K562 (cell line): ENCODE measurements around the gene AHCYL1. TPM values are rescaled to one million over a fixed set of nuclear protein-coding genes. Genes with fewer than 3 reads are reported as not detected.
A peak's percentile ranks its signal among the peaks of the same experiment; 100 is the strongest.

ENCODE experiments used
- DLX4 ChIP-seq: fragments of 250-450 bp; sonication (Bioruptor Pico); IDR thresholded peaks from 2 replicates; pipeline ENCODE4 v1.6.1; 2021; ENCODE audit warnings: mild to moderate bottlenecking
- L3MBTL2 ChIP-seq: fragments of 450-650 bp; IDR thresholded peaks from 2 replicates; pipeline ENCODE4 v1.6.1; 2016; ENCODE audit warnings: mild to moderate bottlenecking, moderate library complexity
- MNT ChIP-seq, 2 experiments: fragments of 450-650 bp; conservative IDR thresholded peaks; 2 replicates each; pipeline ENCODE4 v1.6.1; 2017; ENCODE audit warnings: mild to moderate bottlenecking in 2 of 2, moderate library complexity in 2 of 2
- NR2C2 ChIP-seq, 2 experiments: fragments of 200-800 bp in 1 of 2; sonication (Bioruptor generic) in 1 of 2; sonication (generic) in 1 of 2; formaldehyde crosslinking in 1 of 2; IDR thresholded peaks; 2 replicates each; pipeline versions ENCODE4 v1.6.1 to v1.8.0; 2016 to 2022; ENCODE audit warnings: mild to moderate bottlenecking in 1 of 2, missing compliant biosample characterization in 1 of 2, missing genetic modification characterization in 1 of 2, missing genetic modification reagents in 1 of 2
- ZNF239 ChIP-seq: fragments of 250-450 bp; sonication (Bioruptor Pico); IDR thresholded peaks from 2 replicates; pipeline ENCODE4 v1.4.0; 2020; ENCODE audit warnings: mild to moderate bottlenecking
- ZNF318 ChIP-seq, 2 experiments: fragments of 450-650 bp; IDR thresholded peaks; 2 replicates each; pipeline ENCODE4 v1.6.1; 2016; ENCODE audit warnings: mild to moderate bottlenecking in 2 of 2, borderline replicate concordance in 1 of 2, low read depth in 1 of 2, moderate library complexity in 1 of 2
- polyA plus RNA-seq, 8 experiments: library from polyadenylated mRNA; depleted of rRNA in 4 of 8; stranded (reverse) in 5 of 8; unstranded in 3 of 8; fragments of >200 nt; fragmentation: Nextera tagmentation in 2 of 8; fragmentation: Illumina TruSeq in 1 of 8; extraction: Ambion mirVana in 2 of 8; extraction: Trizol in 1 of 8; gene quantifications; 2 replicates each; pipeline versions ENCODE4 v1.2.1 to v1.2.3, GENCODE V29; 2011 to 2014; ENCODE audit warnings: inconsistent platforms in 1 of 8, missing spikeins in 1 of 8
- total RNA-seq, 7 experiments: library from RNA; depleted of rRNA in 6 of 7; stranded (reverse); fragments of >200 nt in 6 of 7; fragmentation: Illumina TruSeq in 2 of 7; extraction: Trizol in 2 of 7; gene quantifications; 2 replicates each; pipeline versions ENCODE4 v1.2.1 to v1.2.3, GENCODE V29; 2011 to 2021; ENCODE audit warnings: low replicate concordance in 1 of 7

AHCYL1 gene
- total and polyA plus RNA-seq, 9 of the 15 experiments (the other 6 are each of a cell fraction or from before 2014, with no cell fraction given) = 27.3 to 118 (median 44.5) TPM

GRCh38 chr1:109954041-109954512 lies 30.5 kb upstream of the AHCYL1 start (continued):
- TF ChIP-seq L3MBTL2 (peak; percentile 51; the same call in 1 of the 2 replicates), ZNF239 (CRISPR knock-in tag) (0 out of 2 replicates have a peak, but pooled peaks have one; percentile 20), ZNF318 (IDR thresholded peaks at IDR 0.05; ENCODE audit: borderline replicate concordance in 1 of 2, low read depth in 1 of 2) (no peak), NR2C2 (CRISPR knock-in tag; IDR thresholded peaks at IDR 0.05) (no peak), NR2C2 (tag; IDR thresholded peaks at IDR 0.05) (peak; percentile 75), MNT (conservative IDR thresholded peaks at IDR 0.05) (no peak), DLX4 (CRISPR knock-in tag) (no peak)
